Endothelial cell of umbilical vein (primary cell): ENCODE data around the gene USP6NL. TPM values are rescaled to one million over a fixed set of nuclear protein-coding genes. Genes with fewer than 3 reads are reported as not detected.

Experiments used
- BruUV-seq: library from RNA; stranded (reverse); fragments of 400-500 nt; replicated peaks from 2 replicates; lab custom pipeline; 2021; lab: Mats Ljungman, UMichigan
- CTCF ChIA-PET: fragments of 300-600, 350-600 bp; sonication (Branson Sonifier 250); formaldehyde crosslinking; loops from one replicate; lab custom pipeline; 2021; ENCODE audit warnings: antibody characterized with exemption, inconsistent platforms; lab: Charles Lee
- POLR2A ChIA-PET: fragments of 300-600, 350-600 bp; sonication (Branson Sonifier 250); formaldehyde crosslinking; loops from one replicate; lab custom pipeline; 2021; ENCODE audit warnings: antibody characterized with exemption, inconsistent platforms; lab: Charles Lee
- DNase-seq: peaks from one replicate; pipeline ENCODE4 v3.0.0-alpha.2; 2011; ENCODE audit warnings: low read depth, low spot score
- FAIRE-seq: peaks from 2 replicates; lab custom pipeline; 2011; peaks lifted over from hg19 to GRCh38; lab: Jason Lieb, UNC
- H2AFZ ChIP-seq: 2 replicates; pipeline ENCODE4 v1.6.0; 2012; ENCODE audit warnings: low read depth, low read length, control low read depth, inconsistent platforms
- H3K27ac ChIP-seq: 2 replicates; pipeline ENCODE4 v1.5.1; 2011; ENCODE audit warnings: low read depth, mild to moderate bottlenecking, control low read depth, low read length, moderate library complexity; ENCODE audit not compliant: insufficient read depth
- H3K27me3 ChIP-seq, 2 experiments: 2 replicates each; pipeline versions ENCODE4 v1.6.0 to v1.6.1; 2011; ENCODE audit warnings: low read length in 2 of 2, mixed read lengths in 1 of 2; ENCODE audit not compliant: control insufficient read depth in 2 of 2, insufficient read depth in 2 of 2
- H3K36me3 ChIP-seq, 2 experiments: 2 replicates in 1 of 2; 3 replicates in 1 of 2; pipeline ENCODE4 v1.5.1; 2011; ENCODE audit warnings: low read length in 2 of 2, mild to moderate bottlenecking in 1 of 2, moderate library complexity in 1 of 2; ENCODE audit not compliant: control insufficient read depth in 2 of 2, insufficient read depth in 2 of 2; ENCODE audit errors: extremely low read depth in 1 of 2
- H3K4me1 ChIP-seq: 3 replicates; pipeline ENCODE4 v1.5.1; 2011; ENCODE audit warnings: mild to moderate bottlenecking, low read length; ENCODE audit not compliant: control insufficient read depth, insufficient read depth; ENCODE audit errors: extremely low read depth
- H3K4me2 ChIP-seq: 2 replicates; pipeline ENCODE4 v1.6.1; 2011; ENCODE audit warnings: low read length, control low read depth, mixed read lengths; ENCODE audit not compliant: insufficient read depth
- H3K4me3 ChIP-seq, 3 experiments: fragments of 200-600 bp in 1 of 3; sonication (generic), shearing (Covaris generic) in 1 of 3; replicated peaks in 1 of 3; 2 replicates each; pipeline ENCODE4 v1.5.1; 2011 to 2016; ENCODE audit warnings: control low read depth in 3 of 3, low read length in 3 of 3, mild to moderate bottlenecking in 2 of 3, inconsistent platforms in 1 of 3, low read depth in 1 of 3, moderate library complexity in 1 of 3; ENCODE audit not compliant: insufficient read depth in 1 of 3
- H3K79me2 ChIP-seq: 2 replicates; pipeline ENCODE4 v1.6.0; 2012; ENCODE audit warnings: low read length, inconsistent platforms; ENCODE audit not compliant: control insufficient read depth, insufficient read depth
- H3K9ac ChIP-seq: replicated peaks from 2 replicates; pipeline ENCODE3; 2011; ENCODE audit warnings: low read length, control low read depth; ENCODE audit not compliant: insufficient read depth; ENCODE audit errors: extremely low read depth
- H3K9me1 ChIP-seq: replicated peaks from 3 replicates; pipeline ENCODE4 v1.6.0; 2011; ENCODE audit warnings: mild to moderate bottlenecking, low read length; ENCODE audit not compliant: control insufficient read depth, insufficient read depth; ENCODE audit errors: extremely low read depth
- H3K9me3 ChIP-seq: replicated peaks from 2 replicates; pipeline ENCODE4 v1.5.1; 2012; ENCODE audit warnings: low read length, inconsistent platforms; ENCODE audit not compliant: control insufficient read depth, insufficient read depth
- H4K20me1 ChIP-seq: replicated peaks from 2 replicates; pipeline ENCODE3; 2011; ENCODE audit warnings: mild to moderate bottlenecking, low read length; ENCODE audit not compliant: control insufficient read depth, insufficient read depth; ENCODE audit errors: extremely low read depth
- EZH2 ChIP-seq: IDR thresholded peaks from 2 replicates; pipeline ENCODE4 v1.6.1; 2012; ENCODE audit warnings: borderline replicate concordance, low read depth, mild to moderate bottlenecking, moderate library complexity, low read length, inconsistent platforms; ENCODE audit not compliant: severe bottlenecking
- FOS ChIP-seq: IDR thresholded peaks from 2 replicates; pipeline ENCODE4 v1.6.1; 2011; ENCODE audit warnings: mild to moderate bottlenecking, low read length, moderate library complexity, borderline replicate concordance; ENCODE audit not compliant: insufficient read depth
- GATA2 ChIP-seq: IDR thresholded peaks from 2 replicates; pipeline ENCODE4 v1.7.0; 2011; ENCODE audit warnings: low read depth, mild to moderate bottlenecking, moderate library complexity, mixed read lengths, low read length; ENCODE audit not compliant: insufficient read length, insufficient read depth
- JUN ChIP-seq: IDR thresholded peaks from 2 replicates; pipeline ENCODE4 v1.6.1; 2011; ENCODE audit warnings: borderline replicate concordance, low read depth; ENCODE audit not compliant: insufficient read length, insufficient read depth
- MYC ChIP-seq: IDR thresholded peaks from one replicate; pipeline ENCODE4 v1.6.1; 2011; ENCODE audit warnings: mild to moderate bottlenecking, low read depth, low read length
- POLR2A ChIP-seq: IDR thresholded peaks from 2 replicates; pipeline ENCODE4 v1.6.1; 2012; ENCODE audit warnings: low read depth, mild to moderate bottlenecking, control low read depth, low read length
- POLR2AphosphoS5 ChIP-seq: IDR thresholded peaks from 2 replicates; pipeline ENCODE4 v1.6.1; 2012; ENCODE audit warnings: low read depth, mild to moderate bottlenecking, control low read depth, low read length, moderate library complexity; ENCODE audit not compliant: insufficient read depth
- dilution Hi-C: fragments of 300-500 bp; cut with MboI; formaldehyde crosslinking; loops from one replicate; pipeline ENCODE4 v1.15.0; 2019; ENCODE audit warnings: low sequenced_read_pairs; ENCODE audit not compliant: extremely low pct_ligation_motif_present
- intact Hi-C: fragments of 100-400 bp; cut with micrococcal nuclease; formaldehyde crosslinking; loops from one replicate; pipeline ENCODE4 v1.10.0; 2022
- polyA plus RNA-seq, 4 experiments: library from polyadenylated mRNA; depleted of rRNA in 3 of 4; stranded (reverse) in 3 of 4; unstranded in 1 of 4; fragments of >200 nt; gene quantifications; 2 replicates each; pipeline versions ENCODE4 v1.2.1 to v1.2.3, GENCODE V29; 2011 to 2012; ENCODE audit warnings: missing spikeins in 1 of 4
- total RNA-seq: library from RNA; stranded (reverse); gene quantifications from 2 replicates; pipeline ENCODE4 v1.2.3, GENCODE V29; 2021
- TF ChIP-seq, protein P1 (sequence below), 2 donors: IDR thresholded peaks; 1 replicate in 1 of 2; 2 replicates in 1 of 2; pipeline ENCODE4 v1.5.1; 2011; ENCODE audit warnings: low read length in 2 of 2, mild to moderate bottlenecking in 2 of 2, moderate library complexity in 2 of 2, control low read depth in 1 of 2, inconsistent platforms in 1 of 2, low read depth in 1 of 2; ENCODE audit not compliant: insufficient read depth in 1 of 2; ENCODE audit errors: extremely low read depth in 1 of 2
- TF ChIP-seq, protein P2 (sequence below): IDR thresholded peaks from 2 replicates; pipeline ENCODE4 v1.6.1; 2011; ENCODE audit not compliant: insufficient read depth, insufficient read length

The USP6NL gene
- total and polyA plus RNA-seq, 2 donors (not counting 3 experiments of a cell fraction or from before 2014, with no cell fraction given), result 13.5 to 29.2 TPM

DNA sequence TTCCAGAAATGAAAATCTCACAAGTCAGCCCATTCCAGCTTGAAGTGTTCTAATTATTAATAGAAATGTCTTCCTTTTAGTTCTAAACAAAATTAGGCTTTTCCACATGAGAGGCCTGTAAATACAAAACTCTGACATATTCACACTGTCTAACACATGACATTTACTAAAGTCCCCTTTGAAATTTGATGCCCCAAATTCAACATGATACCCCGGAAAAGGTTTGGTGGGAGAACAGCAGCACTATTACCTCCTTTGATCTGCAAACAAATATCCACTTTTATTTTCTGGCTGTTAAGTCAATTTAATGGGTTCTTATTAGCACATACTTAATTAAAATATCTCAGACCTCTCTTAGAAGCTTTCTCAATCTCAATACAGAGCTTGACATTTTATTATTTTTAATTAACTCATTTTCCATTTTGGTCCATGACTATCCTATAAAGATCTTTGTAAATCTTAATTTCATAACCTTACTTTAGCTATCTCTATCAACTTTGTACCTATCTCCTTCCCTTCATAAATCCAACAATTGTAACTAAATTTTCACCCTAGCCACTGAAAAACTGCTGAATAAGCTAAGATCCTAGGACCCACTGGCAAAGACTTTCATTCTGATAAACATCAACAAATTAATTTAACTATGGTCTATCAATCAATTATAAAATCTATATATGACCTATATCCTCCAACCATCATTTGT is 63.2 kb downstream of the USP6NL start:
- Histone ChIP-seq H3K79me2 (peaks cover 17% of the 10 kb centered on the region), H4K20me1 (peaks cover 2% of the 10 kb centered on the region), H3K9me3 (no peaks in the 10 kb centered on the region), H3K4me2 (no peak overlapping the region), H3K9me1 (no peaks in the 10 kb centered on the region), H3K27me3 (no peaks in the 10 kb centered on the region), H3K4me3 (no peak overlapping the region), H2AFZ (no peak overlapping the region), H3K27ac (no peak overlapping the region), H3K36me3 (no peaks in the 10 kb centered on the region), H3K4me1 (peaks cover 29% of the 10 kb centered on the region), H3K9ac (no peak overlapping the region)
- POLR2A ChIA-PET, result no interaction called here
- DNase-seq (no peak), FAIRE-seq (no peak)
- TF ChIP-seq, protein P1, sequence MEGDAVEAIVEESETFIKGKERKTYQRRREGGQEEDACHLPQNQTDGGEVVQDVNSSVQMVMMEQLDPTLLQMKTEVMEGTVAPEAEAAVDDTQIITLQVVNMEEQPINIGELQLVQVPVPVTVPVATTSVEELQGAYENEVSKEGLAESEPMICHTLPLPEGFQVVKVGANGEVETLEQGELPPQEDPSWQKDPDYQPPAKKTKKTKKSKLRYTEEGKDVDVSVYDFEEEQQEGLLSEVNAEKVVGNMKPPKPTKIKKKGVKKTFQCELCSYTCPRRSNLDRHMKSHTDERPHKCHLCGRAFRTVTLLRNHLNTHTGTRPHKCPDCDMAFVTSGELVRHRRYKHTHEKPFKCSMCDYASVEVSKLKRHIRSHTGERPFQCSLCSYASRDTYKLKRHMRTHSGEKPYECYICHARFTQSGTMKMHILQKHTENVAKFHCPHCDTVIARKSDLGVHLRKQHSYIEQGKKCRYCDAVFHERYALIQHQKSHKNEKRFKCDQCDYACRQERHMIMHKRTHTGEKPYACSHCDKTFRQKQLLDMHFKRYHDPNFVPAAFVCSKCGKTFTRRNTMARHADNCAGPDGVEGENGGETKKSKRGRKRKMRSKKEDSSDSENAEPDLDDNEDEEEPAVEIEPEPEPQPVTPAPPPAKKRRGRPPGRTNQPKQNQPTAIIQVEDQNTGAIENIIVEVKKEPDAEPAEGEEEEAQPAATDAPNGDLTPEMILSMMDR (IDR thresholded peaks at IDR 0.05; ENCODE audit: extremely low read depth in 1 of 2, insufficient read depth in 1 of 2, low read depth in 1 of 2, low read length in 2 of 2), result no peak
- TF ChIP-seq POLR2A, result no peak
- TF ChIP-seq GATA2, result no peak
- no peak for TF ChIP-seq FOS
- TF ChIP-seq, protein P2, sequence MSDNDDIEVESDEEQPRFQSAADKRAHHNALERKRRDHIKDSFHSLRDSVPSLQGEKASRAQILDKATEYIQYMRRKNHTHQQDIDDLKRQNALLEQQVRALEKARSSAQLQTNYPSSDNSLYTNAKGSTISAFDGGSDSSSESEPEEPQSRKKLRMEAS, result no peak
- TF ChIP-seq EZH2, result no peak
- no peak for TF ChIP-seq JUN
- no peak for TF ChIP-seq MYC
- no peak for TF ChIP-seq POLR2AphosphoS5
- no TSS peak for BruUV-seq
- intact Hi-C loops, result no loop called here
- dilution Hi-C loops, result no loop called here
- CTCF ChIA-PET, result interaction anchor here (0.6 to 1.6 kb wide), 6 partner anchors 15 to 177 kb away, joined by 3 to 7 read pairs (median 4); no protein-coding TSS in a partner anchor
